HepG2 (cell line): ENCODE measurements around the gene TUBG1. TPM values are rescaled to one million over a fixed set of nuclear protein-coding genes. Genes with fewer than 3 reads are reported as not detected.

ENCODE experiments used
- HNF4G ChIP-seq, 2 experiments: sonication (generic) in 1 of 2; formaldehyde crosslinking in 1 of 2; IDR thresholded peaks; 2 replicates each; pipeline versions ENCODE4 v1.4.0 to v1.6.1; 2011 to 2020; ENCODE audit warnings: borderline replicate concordance in 2 of 2, low read depth in 2 of 2, mild to moderate bottlenecking in 2 of 2, low read length in 1 of 2, missing genetic modification reagents in 1 of 2, moderate library complexity in 1 of 2
- IKZF5 ChIP-seq: IDR thresholded peaks from 2 replicates; pipeline ENCODE4 v1.6.1; 2018; ENCODE audit warnings: missing genetic modification reagents, mild to moderate bottlenecking, missing compliant biosample characterization
- NFYC ChIP-seq: IDR thresholded peaks from 2 replicates; pipeline ENCODE4 v1.6.1; 2016; ENCODE audit warnings: missing genetic modification reagents, missing compliant biosample characterization
- SCMH1 ChIP-seq: sonication (generic); formaldehyde crosslinking; IDR thresholded peaks from 2 replicates; pipeline ENCODE4 v1.9.0; 2021; ENCODE audit warnings: missing genetic modification reagents, mild to moderate bottlenecking, borderline replicate concordance
- SNAPC2 ChIP-seq: sonication (generic); formaldehyde crosslinking; IDR thresholded peaks from 2 replicates; pipeline ENCODE4 v1.8.1; 2022; ENCODE audit warnings: mild to moderate bottlenecking, missing genetic modification reagents
- THYN1 ChIP-seq: sonication (generic); formaldehyde crosslinking; IDR thresholded peaks from 2 replicates; pipeline ENCODE4 v1.8.1; 2023; ENCODE audit warnings: low read depth, mild to moderate bottlenecking, moderate library complexity, missing genetic modification reagents, borderline replicate concordance
- ZBTB10 ChIP-seq: sonication (generic); formaldehyde crosslinking; IDR thresholded peaks from 2 replicates; pipeline ENCODE4 v1.4.0; 2020; ENCODE audit warnings: missing genetic modification reagents, borderline replicate concordance
- ZKSCAN1 ChIP-seq: fragments of 150-350 bp; IDR thresholded peaks from 2 replicates; pipeline ENCODE4 v1.6.1; 2014; ENCODE audit warnings: low read length
- ZNF343 ChIP-seq: sonication (generic); formaldehyde crosslinking; IDR thresholded peaks from 2 replicates; pipeline ENCODE4 v1.4.0; 2020; ENCODE audit warnings: mild to moderate bottlenecking, missing genetic modification reagents
- ZNF598 ChIP-seq: sonication (generic); formaldehyde crosslinking; IDR thresholded peaks from 2 replicates; pipeline ENCODE4 v1.5.1; 2020; ENCODE audit warnings: mild to moderate bottlenecking, missing genetic modification reagents, borderline replicate concordance
- ZNF839 ChIP-seq: sonication (generic); formaldehyde crosslinking; IDR thresholded peaks from 2 replicates; pipeline ENCODE4 v1.4.0; 2020; ENCODE audit warnings: missing genetic modification reagents, mild to moderate bottlenecking, borderline replicate concordance
- ZXDC ChIP-seq: sonication (generic); formaldehyde crosslinking; IDR thresholded peaks from 2 replicates; pipeline ENCODE4 v1.5.0; 2020; ENCODE audit warnings: mild to moderate bottlenecking, missing genetic modification reagents
- polyA plus RNA-seq, 8 experiments: library from polyadenylated mRNA; depleted of rRNA in 3 of 8; stranded (reverse) in 7 of 8; unstranded in 1 of 8; fragments of >200 nt; fragmentation: Illumina TruSeq in 4 of 8; extraction: Trizol in 4 of 8; gene quantifications; 2 replicates each; pipeline versions ENCODE4 v1.2.1 to v1.2.3, GENCODE V29; 2011 to 2016; ENCODE audit warnings: low read depth in 4 of 8, missing spikeins in 1 of 8, mixed read lengths in 1 of 8; ENCODE audit not compliant: insufficient read depth in 1 of 8
- total RNA-seq, 5 experiments: library from RNA; depleted of rRNA; stranded (reverse); fragments of >200 nt; fragmentation: Illumina TruSeq; extraction: Trizol; gene quantifications; 2 replicates each; pipeline ENCODE4 v1.2.3, GENCODE V29; 2016; ENCODE audit warnings: low read depth in 1 of 5
- TF ChIP-seq, protein P1 (sequence below): sonication (generic); formaldehyde crosslinking; IDR thresholded peaks from 2 replicates; pipeline ENCODE4 v1.4.0; 2020; ENCODE audit warnings: mild to moderate bottlenecking, low read depth, missing genetic modification reagents
- TF ChIP-seq, protein P2 (sequence below), 2 experiments: sonication (generic) in 1 of 2; formaldehyde crosslinking in 1 of 2; IDR thresholded peaks; 2 replicates each; pipeline versions ENCODE4 v1.5.1 to v1.6.1; 2011 to 2020; ENCODE audit warnings: borderline replicate concordance in 1 of 2, low read depth in 1 of 2, low read length in 1 of 2, mild to moderate bottlenecking in 1 of 2, missing genetic modification reagents in 1 of 2, moderate library complexity in 1 of 2
- TF ChIP-seq, protein P3 (sequence below): IDR thresholded peaks from 2 replicates; pipeline ENCODE4 v1.6.1; 2016; ENCODE audit warnings: control low read depth

TUBG1 gene
- total and polyA plus RNA-seq, 2 of the 13 experiments (the other 11 are each of a cell fraction or from before 2014, with no cell fraction given) = 74.1 to 137 TPM

DNA sequence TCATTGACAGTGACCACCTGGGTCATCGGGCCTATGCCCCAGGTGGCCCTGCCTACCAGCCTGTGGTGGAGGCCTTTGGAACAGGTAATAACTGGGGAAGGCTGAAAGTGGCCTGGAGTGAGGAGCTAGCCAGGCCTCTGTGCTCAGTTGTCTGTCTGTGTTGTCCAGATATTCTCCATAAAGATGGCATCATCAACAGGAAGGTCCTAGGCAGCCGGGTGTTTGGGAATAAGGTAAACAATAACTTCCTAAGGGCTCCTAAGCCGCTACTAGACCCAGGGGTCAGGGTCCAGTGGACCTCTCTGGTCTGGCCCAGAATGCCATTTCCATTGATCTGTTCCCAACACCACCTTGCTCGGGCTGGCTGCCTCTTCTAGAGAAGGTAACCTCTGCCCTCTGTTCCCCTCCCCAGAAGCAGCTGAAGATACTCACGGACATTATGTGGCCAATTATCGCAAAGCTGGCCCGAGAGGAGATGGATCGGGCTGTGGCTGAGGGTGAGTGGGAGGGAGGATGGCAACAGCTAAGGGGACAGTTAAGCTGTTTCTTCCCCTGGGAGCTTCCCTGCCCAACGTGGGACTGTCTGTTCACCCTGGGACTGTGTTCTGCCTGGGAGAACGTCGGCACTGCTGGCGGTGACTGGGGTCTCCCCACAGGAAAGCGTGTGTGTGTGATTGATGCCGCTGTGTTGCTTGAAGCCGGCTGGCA is 44.5 kb upstream of the TUBG1 start (continued):
- TF ChIP-seq, protein P1, sequence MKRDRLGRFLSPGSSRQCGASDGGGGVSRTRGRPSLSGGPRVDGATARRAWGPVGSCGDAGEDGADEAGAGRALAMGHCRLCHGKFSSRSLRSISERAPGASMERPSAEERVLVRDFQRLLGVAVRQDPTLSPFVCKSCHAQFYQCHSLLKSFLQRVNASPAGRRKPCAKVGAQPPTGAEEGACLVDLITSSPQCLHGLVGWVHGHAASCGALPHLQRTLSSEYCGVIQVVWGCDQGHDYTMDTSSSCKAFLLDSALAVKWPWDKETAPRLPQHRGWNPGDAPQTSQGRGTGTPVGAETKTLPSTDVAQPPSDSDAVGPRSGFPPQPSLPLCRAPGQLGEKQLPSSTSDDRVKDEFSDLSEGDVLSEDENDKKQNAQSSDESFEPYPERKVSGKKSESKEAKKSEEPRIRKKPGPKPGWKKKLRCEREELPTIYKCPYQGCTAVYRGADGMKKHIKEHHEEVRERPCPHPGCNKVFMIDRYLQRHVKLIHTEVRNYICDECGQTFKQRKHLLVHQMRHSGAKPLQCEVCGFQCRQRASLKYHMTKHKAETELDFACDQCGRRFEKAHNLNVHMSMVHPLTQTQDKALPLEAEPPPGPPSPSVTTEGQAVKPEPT (CRISPR knock-in tag) = no peak
- TF ChIP-seq SNAPC2 (CRISPR knock-in tag) = no peak
- TF ChIP-seq ZXDC (CRISPR knock-in tag) = no peak
- TF ChIP-seq IKZF5 = peak; percentile 85
- no peak for TF ChIP-seq ZBTB10 (CRISPR knock-in tag)
- TF ChIP-seq THYN1 (CRISPR knock-in tag) = no peak
- no peak for TF ChIP-seq ZKSCAN1
- no peak for TF ChIP-seq SCMH1 (CRISPR knock-in tag)
- TF ChIP-seq, protein P2, sequence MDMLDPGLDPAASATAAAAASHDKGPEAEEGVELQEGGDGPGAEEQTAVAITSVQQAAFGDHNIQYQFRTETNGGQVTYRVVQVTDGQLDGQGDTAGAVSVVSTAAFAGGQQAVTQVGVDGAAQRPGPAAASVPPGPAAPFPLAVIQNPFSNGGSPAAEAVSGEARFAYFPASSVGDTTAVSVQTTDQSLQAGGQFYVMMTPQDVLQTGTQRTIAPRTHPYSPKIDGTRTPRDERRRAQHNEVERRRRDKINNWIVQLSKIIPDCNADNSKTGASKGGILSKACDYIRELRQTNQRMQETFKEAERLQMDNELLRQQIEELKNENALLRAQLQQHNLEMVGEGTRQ (IDR thresholded peaks at IDR 0.05; ENCODE audit: low read depth, low read length) = no peak
- TF ChIP-seq, protein P2 (CRISPR knock-in tag; IDR thresholded peaks at IDR 0.05; ENCODE audit: borderline replicate concordance) = no peak
- no peak for TF ChIP-seq NFYC (CRISPR knock-in tag)
- peak; percentile 60; the same call in 1 of the 2 replicates for TF ChIP-seq ZNF839
- peak; percentile 92 for TF ChIP-seq HNF4G (IDR thresholded peaks at IDR 0.05; ENCODE audit: borderline replicate concordance, low read depth, low read length)
- peak; percentile 84; the same call in 1 of the 2 replicates for TF ChIP-seq HNF4G (CRISPR knock-in tag; IDR thresholded peaks at IDR 0.05; ENCODE audit: borderline replicate concordance, low read depth)
- TF ChIP-seq ZNF598 (CRISPR knock-in tag) = no peak
- TF ChIP-seq, protein P3, sequence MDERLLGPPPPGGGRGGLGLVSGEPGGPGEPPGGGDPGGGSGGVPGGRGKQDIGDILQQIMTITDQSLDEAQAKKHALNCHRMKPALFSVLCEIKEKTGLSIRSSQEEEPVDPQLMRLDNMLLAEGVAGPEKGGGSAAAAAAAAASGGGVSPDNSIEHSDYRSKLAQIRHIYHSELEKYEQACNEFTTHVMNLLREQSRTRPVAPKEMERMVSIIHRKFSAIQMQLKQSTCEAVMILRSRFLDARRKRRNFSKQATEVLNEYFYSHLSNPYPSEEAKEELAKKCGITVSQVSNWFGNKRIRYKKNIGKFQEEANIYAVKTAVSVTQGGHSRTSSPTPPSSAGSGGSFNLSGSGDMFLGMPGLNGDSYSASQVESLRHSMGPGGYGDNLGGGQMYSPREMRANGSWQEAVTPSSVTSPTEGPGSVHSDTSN (CRISPR knock-in tag) = peak; percentile 18; the same call in 1 of the 2 replicates
- TF ChIP-seq ZNF343 = no peak
